ENCODE results near the gene PTCH1.

Gene PTCH1

GRCh38 chr9:95505072-95505716 is 11.6 kb downstream of the PTCH1 start:
- no peaks in the 10 kb centered on the region for H3K9me3 ChIP-seq
- no peak for TF ChIP-seq CTCF (IDR thresholded peaks at IDR 0.05; ENCODE audit: low read depth, low read length)
- no peak for DNase-seq
- no peaks in the 10 kb centered on the region for H3K36me3 ChIP-seq
- H3K4me3 ChIP-seq (ENCODE audit: low read depth, low read length), result peak overlapping the region; percentile 95
- H3K4me1 ChIP-seq, result peaks cover 4% of the 10 kb centered on the region; the same call in 1 of the 2 replicates
- no peaks in the 10 kb centered on the region for H3K27me3 ChIP-seq

- TF ChIP-seq CTCF (IDR thresholded peaks at IDR 0.05; ENCODE audit: low read depth, low read length), result no peak
- no peak overlapping the region for H3K4me3 ChIP-seq (ENCODE audit: low read depth, low read length)
- H3K9me3 ChIP-seq, result no peaks in the 10 kb centered on the region
- no peaks in the 10 kb centered on the region for H3K36me3 ChIP-seq
- no peak for DNase-seq
- no peaks in the 10 kb centered on the region for H3K27me3 ChIP-seq
- peaks cover 4% of the 10 kb centered on the region; the same call in 1 of the 2 replicates for H3K4me1 ChIP-seq
Measured at GRCh38 chr9:95504053-95504963, 12.5 kb downstream of the PTCH1 start.

- TF ChIP-seq CTCF (IDR thresholded peaks at IDR 0.05; ENCODE audit: low read depth, low read length), result no peak
- no peak overlapping the region for H3K4me3 ChIP-seq (ENCODE audit: low read depth, low read length)
- H3K36me3 ChIP-seq, result no peaks in the 10 kb centered on the region; the same call in 1 of the 2 replicates
- H3K27me3 ChIP-seq, result no peaks in the 10 kb centered on the region
- peaks cover 4% of the 10 kb centered on the region; the same call in 1 of the 2 replicates for H3K4me1 ChIP-seq
- H3K9me3 ChIP-seq, result no peaks in the 10 kb centered on the region
- DNase-seq, result no peak
Measured at GRCh38 chr9:95503369-95503768, 13.4 kb downstream of the PTCH1 start.

- no peak for TF ChIP-seq CTCF (IDR thresholded peaks at IDR 0.05; ENCODE audit: low read depth, low read length)
- H3K4me1 ChIP-seq, result peaks cover 4% of the 10 kb centered on the region; the same call in 1 of the 2 replicates
- no peaks in the 10 kb centered on the region for H3K9me3 ChIP-seq
- no peak overlapping the region for H3K4me3 ChIP-seq (ENCODE audit: low read depth, low read length)
- no peaks in the 10 kb centered on the region for H3K27me3 ChIP-seq
- no peak for DNase-seq
- H3K36me3 ChIP-seq, result peaks cover 1% of the 10 kb centered on the region; the same call in 1 of the 2 replicates
Measured at GRCh38 chr9:95502248-95502647, 14.5 kb downstream of the PTCH1 start.

- TF ChIP-seq CTCF (IDR thresholded peaks at IDR 0.05; ENCODE audit: low read depth, low read length), result no peak
- H3K27me3 ChIP-seq, result no peaks in the 10 kb centered on the region
- H3K36me3 ChIP-seq, result peaks cover 3% of the 10 kb centered on the region; the same call in 1 of the 2 replicates
- H3K4me1 ChIP-seq, result peaks cover 6% of the 10 kb centered on the region; the same call in 1 of the 2 replicates
- H3K9me3 ChIP-seq, result no peaks in the 10 kb centered on the region
- H3K4me3 ChIP-seq (ENCODE audit: low read depth, low read length), result no peak overlapping the region
- no peak for DNase-seq
Measured at GRCh38 chr9:95499847-95500246, 16.9 kb downstream of the PTCH1 start.

Measured in BE2C (cell line).